ENCODE measurements around the gene FNIP1. TPM values are rescaled to one million over a fixed set of nuclear protein-coding genes. Genes with fewer than 3 reads are reported as not detected.

FNIP1 gene
- total and polyA plus RNA-seq, 2 of the 13 experiments (the other 11 are each of a cell fraction or from before 2014, with no cell fraction given), result 10.9 to 29.3 TPM

GRCh38 chr5:131634996-131635683 lies 161.7 kb downstream of the FNIP1 start, which contains the start of gene RAPGEF6 (continued):
- TF ChIP-seq, protein P1, sequence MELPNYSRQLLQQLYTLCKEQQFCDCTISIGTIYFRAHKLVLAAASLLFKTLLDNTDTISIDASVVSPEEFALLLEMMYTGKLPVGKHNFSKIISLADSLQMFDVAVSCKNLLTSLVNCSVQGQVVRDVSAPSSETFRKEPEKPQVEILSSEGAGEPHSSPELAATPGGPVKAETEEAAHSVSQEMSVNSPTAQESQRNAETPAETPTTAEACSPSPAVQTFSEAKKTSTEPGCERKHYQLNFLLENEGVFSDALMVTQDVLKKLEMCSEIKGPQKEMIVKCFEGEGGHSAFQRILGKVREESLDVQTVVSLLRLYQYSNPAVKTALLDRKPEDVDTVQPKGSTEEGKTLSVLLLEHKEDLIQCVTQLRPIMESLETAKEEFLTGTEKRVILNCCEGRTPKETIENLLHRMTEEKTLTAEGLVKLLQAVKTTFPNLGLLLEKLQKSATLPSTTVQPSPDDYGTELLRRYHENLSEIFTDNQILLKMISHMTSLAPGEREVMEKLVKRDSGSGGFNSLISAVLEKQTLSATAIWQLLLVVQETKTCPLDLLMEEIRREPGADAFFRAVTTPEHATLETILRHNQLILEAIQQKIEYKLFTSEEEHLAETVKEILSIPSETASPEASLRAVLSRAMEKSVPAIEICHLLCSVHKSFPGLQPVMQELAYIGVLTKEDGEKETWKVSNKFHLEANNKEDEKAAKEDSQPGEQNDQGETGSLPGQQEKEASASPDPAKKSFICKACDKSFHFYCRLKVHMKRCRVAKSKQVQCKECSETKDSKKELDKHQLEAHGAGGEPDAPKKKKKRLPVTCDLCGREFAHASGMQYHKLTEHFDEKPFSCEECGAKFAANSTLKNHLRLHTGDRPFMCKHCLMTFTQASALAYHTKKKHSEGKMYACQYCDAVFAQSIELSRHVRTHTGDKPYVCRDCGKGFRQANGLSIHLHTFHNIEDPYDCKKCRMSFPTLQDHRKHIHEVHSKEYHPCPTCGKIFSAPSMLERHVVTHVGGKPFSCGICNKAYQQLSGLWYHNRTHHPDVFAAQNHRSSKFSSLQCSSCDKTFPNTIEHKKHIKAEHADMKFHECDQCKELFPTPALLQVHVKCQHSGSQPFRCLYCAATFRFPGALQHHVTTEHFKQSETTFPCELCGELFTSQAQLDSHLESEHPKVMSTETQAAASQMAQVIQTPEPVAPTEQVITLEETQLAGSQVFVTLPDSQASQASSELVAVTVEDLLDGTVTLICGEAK (IDR thresholded peaks at IDR 0.05), result no peak
- TF ChIP-seq, protein P1 (CRISPR knock-in tag; IDR thresholded peaks at IDR 0.05), result no peak; the same call in 1 of the 2 replicates
- TF ChIP-seq SAFB2 (CRISPR knock-in tag; IDR thresholded peaks at IDR 0.05; ENCODE audit: borderline replicate concordance, low read depth) (peak; percentile 83; the same call in 1 of the 2 replicates), RXRA (CRISPR knock-in tag; IDR thresholded peaks at IDR 0.05) (peak; percentile 82), JUND (CRISPR knock-in tag; IDR thresholded peaks at IDR 0.05) (no peak), TBP (CRISPR knock-in tag; IDR thresholded peaks at IDR 0.05) (no peak), ZNF713 (CRISPR knock-in tag; IDR thresholded peaks at IDR 0.05) (no peak), GPBP1L1 (CRISPR knock-in tag; IDR thresholded peaks at IDR 0.05) (no peak), ZNF292 (CRISPR knock-in tag; IDR thresholded peaks at IDR 0.05; ENCODE audit: borderline replicate concordance, low read depth) (no peak; the same call in 1 of the 2 replicates), ZKSCAN5 (CRISPR knock-in tag; IDR thresholded peaks at IDR 0.05) (no peak; the same call in 1 of the 2 replicates), ZFP36 (IDR thresholded peaks at IDR 0.05; ENCODE audit: borderline replicate concordance, low read depth, low read length, partially characterized antibody) (no peak)
- TF ChIP-seq, protein P2, sequence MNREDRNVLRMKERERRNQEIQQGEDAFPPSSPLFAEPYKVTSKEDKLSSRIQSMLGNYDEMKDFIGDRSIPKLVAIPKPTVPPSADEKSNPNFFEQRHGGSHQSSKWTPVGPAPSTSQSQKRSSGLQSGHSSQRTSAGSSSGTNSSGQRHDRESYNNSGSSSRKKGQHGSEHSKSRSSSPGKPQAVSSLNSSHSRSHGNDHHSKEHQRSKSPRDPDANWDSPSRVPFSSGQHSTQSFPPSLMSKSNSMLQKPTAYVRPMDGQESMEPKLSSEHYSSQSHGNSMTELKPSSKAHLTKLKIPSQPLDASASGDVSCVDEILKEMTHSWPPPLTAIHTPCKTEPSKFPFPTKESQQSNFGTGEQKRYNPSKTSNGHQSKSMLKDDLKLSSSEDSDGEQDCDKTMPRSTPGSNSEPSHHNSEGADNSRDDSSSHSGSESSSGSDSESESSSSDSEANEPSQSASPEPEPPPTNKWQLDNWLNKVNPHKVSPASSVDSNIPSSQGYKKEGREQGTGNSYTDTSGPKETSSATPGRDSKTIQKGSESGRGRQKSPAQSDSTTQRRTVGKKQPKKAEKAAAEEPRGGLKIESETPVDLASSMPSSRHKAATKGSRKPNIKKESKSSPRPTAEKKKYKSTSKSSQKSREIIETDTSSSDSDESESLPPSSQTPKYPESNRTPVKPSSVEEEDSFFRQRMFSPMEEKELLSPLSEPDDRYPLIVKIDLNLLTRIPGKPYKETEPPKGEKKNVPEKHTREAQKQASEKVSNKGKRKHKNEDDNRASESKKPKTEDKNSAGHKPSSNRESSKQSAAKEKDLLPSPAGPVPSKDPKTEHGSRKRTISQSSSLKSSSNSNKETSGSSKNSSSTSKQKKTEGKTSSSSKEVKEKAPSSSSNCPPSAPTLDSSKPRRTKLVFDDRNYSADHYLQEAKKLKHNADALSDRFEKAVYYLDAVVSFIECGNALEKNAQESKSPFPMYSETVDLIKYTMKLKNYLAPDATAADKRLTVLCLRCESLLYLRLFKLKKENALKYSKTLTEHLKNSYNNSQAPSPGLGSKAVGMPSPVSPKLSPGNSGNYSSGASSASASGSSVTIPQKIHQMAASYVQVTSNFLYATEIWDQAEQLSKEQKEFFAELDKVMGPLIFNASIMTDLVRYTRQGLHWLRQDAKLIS (CRISPR knock-in tag; IDR thresholded peaks at IDR 0.05), result no peak
- TF ChIP-seq, protein P3, sequence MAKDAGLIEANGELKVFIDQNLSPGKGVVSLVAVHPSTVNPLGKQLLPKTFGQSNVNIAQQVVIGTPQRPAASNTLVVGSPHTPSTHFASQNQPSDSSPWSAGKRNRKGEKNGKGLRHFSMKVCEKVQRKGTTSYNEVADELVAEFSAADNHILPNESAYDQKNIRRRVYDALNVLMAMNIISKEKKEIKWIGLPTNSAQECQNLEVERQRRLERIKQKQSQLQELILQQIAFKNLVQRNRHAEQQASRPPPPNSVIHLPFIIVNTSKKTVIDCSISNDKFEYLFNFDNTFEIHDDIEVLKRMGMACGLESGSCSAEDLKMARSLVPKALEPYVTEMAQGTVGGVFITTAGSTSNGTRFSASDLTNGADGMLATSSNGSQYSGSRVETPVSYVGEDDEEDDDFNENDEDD (CRISPR knock-in tag; IDR thresholded peaks at IDR 0.05; ENCODE audit: borderline replicate concordance), result peak; percentile 72; the same call in 1 of the 2 replicates

Measured in HepG2 (cell line).